Smooth muscle cell (in vitro differentiated cells): Measurements from ENCODE around the gene MRPS27. TPM values are rescaled to one million over a fixed set of nuclear protein-coding genes. Genes with fewer than 3 reads are reported as not detected.

Experiments used
- DNase-seq: peaks from one replicate; lab custom pipeline; 2025; ENCODE audit not compliant: unreplicated experiment; lab: John Stamatoyannopoulos, UW
- H2AFZ ChIP-seq: fragments of 200-600 bp; sonication (generic); 2 replicates; pipeline ENCODE4 v1.6.0; 2016; ENCODE audit warnings: antibody characterized with exemption, low read depth, mild to moderate bottlenecking
- H3F3A ChIP-seq: fragments of 200-600 bp; sonication (generic); 2 replicates; pipeline ENCODE4 v1.6.0; 2017; ENCODE audit warnings: antibody characterized with exemption, low read depth
- H3K27ac ChIP-seq: fragments of 200-600 bp; sonication (generic); 2 replicates; pipeline ENCODE4 v1.5.1; 2016; ENCODE audit warnings: low read depth, mild to moderate bottlenecking
- H3K27me3 ChIP-seq: fragments of 200-600 bp; sonication (generic); 2 replicates; pipeline ENCODE4 v1.6.1; 2016; ENCODE audit warnings: low read depth, mild to moderate bottlenecking
- H3K36me3 ChIP-seq: fragments of 200-600 bp; sonication (generic); 2 replicates; pipeline ENCODE4 v1.5.1; 2016; ENCODE audit warnings: low read depth
- H3K4me1 ChIP-seq: fragments of 200-600 bp; sonication (generic); 2 replicates; pipeline ENCODE4 v1.5.1; 2016; ENCODE audit warnings: low read depth
- H3K4me2 ChIP-seq: fragments of 200-600 bp; sonication (generic); 2 replicates; pipeline ENCODE4 v1.6.0; 2016; ENCODE audit warnings: mild to moderate bottlenecking
- H3K4me3 ChIP-seq: fragments of 200-600 bp; sonication (generic); 2 replicates; pipeline ENCODE4 v1.5.1; 2016; ENCODE audit warnings: mild to moderate bottlenecking
- H3K79me2 ChIP-seq: fragments of 200-600 bp; sonication (generic); 2 replicates; pipeline ENCODE4 v1.6.0; 2016; ENCODE audit warnings: low read depth, mild to moderate bottlenecking
- H3K9ac ChIP-seq: fragments of 200-600 bp; sonication (generic); 2 replicates; pipeline ENCODE4 v1.6.0; 2016; ENCODE audit warnings: low read depth
- H3K9me3 ChIP-seq: fragments of 200-600 bp; sonication (generic); replicated peaks from 2 replicates; pipeline ENCODE4 v1.5.1; 2016; ENCODE audit warnings: low read depth
- H4K20me1 ChIP-seq: fragments of 200-600 bp; sonication (generic); 2 replicates; pipeline ENCODE4 v1.6.0; 2016; ENCODE audit warnings: low read depth
- WGBS: methylation state at CpG from one replicate; pipeline ENCODE4 v1.1.7; 2016; ENCODE audit warnings: low lambda C conversion rate; 5-methylcytosine and 5-hydroxymethylcytosine counted together
- polyA plus RNA-seq: library from polyadenylated mRNA; unstranded; fragments of >200 nt; fragmentation: Nextera tagmentation; extraction: Ambion mirVana; gene quantifications from 2 replicates; pipeline ENCODE4 v1.2.1, GENCODE V29; 2016
- total RNA-seq: library from RNA; depleted of rRNA; stranded (reverse); fragments of >200 nt; gene quantifications from 2 replicates; pipeline ENCODE4 v1.2.3, GENCODE V29; 2014
- TF ChIP-seq, protein P1 (sequence below): fragments of 200-600 bp; sonication (generic); IDR thresholded peaks from 2 replicates; pipeline ENCODE4 v1.5.1; 2017; ENCODE audit warnings: borderline replicate concordance, mild to moderate bottlenecking, antibody characterized with exemption; ENCODE audit not compliant: insufficient read depth, poor library complexity, severe bottlenecking

The MRPS27 gene
- total and polyA plus RNA-seq, 2 experiments from 2014 or later = 36.7 to 38.3 TPM

DNA sequence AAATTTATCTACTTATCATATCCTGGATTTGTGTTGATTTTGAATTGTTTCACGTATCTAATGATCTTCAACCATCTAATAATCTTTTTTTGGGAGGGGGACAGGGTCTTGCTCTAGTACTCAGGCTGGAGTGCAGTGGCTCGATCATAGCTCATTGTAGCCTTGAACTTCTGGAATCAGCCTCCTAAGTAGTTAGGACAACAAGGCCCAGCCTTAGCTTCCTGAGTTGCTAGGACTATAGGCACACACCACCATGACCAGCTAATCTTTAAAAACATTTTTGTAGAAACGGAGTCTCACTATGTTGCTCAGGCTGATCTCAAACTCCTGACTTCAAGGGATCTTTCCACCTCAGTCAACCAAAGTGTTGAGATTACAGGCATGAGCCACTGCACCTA lies 34.6 kb downstream of the MRPS27 start:
- DNase-seq = no peak

DNA sequence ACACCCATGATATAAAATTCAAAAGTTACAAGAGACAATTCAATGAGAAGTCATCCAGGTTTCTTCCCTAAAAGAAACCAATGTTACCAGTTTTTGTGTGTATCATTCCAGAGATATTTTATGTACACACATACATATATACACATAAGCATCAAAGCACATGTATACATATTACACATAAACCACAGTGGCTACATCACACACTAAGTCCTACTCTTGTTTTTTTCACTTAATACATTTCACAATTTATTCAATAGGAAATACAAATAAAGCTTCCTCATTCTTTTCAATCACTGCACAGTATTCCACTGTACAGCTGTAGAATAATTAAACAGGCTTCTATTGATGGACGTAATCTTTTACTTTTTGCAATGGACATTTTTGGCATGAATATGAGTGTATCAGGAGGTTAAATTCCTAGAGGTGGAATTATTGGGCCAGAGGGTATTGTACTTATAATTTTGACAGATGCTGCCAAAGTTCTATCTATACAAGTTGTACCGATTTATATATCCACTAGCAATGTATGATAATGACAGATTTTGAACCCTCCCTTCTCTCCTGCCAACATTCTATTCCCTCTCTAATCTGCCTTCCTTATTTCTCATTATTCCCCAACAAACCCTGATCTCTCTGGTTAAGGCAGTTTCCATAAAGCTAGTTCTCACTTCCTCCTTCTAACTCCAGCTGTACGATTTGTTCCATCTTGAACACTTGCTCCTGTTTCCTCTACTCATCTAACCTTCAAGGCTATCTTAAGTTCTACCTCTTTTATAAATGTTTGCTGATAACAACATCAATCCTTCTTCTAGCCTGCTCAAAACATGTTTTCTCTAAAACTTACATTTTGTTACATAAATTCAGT lies 35.2 kb downstream of the MRPS27 start:
- Histone ChIP-seq H3K4me3 (no peak overlapping the region), H4K20me1 (no peaks in the 10 kb centered on the region), H3K36me3 (no peaks in the 10 kb centered on the region), H3K79me2 (no peaks in the 10 kb centered on the region), H3K4me1 (peaks cover 20% of the 10 kb centered on the region), H3K27me3 (no peaks in the 10 kb centered on the region), H3F3A (peaks cover 36% of the 10 kb centered on the region), H3K9ac (no peak overlapping the region), H3K9me3 (no peaks in the 10 kb centered on the region), H3K27ac (no peak overlapping the region), H3K4me2 (no peak overlapping the region), H2AFZ (no peak overlapping the region)
- no peak for DNase-seq
- TF ChIP-seq, protein P1, sequence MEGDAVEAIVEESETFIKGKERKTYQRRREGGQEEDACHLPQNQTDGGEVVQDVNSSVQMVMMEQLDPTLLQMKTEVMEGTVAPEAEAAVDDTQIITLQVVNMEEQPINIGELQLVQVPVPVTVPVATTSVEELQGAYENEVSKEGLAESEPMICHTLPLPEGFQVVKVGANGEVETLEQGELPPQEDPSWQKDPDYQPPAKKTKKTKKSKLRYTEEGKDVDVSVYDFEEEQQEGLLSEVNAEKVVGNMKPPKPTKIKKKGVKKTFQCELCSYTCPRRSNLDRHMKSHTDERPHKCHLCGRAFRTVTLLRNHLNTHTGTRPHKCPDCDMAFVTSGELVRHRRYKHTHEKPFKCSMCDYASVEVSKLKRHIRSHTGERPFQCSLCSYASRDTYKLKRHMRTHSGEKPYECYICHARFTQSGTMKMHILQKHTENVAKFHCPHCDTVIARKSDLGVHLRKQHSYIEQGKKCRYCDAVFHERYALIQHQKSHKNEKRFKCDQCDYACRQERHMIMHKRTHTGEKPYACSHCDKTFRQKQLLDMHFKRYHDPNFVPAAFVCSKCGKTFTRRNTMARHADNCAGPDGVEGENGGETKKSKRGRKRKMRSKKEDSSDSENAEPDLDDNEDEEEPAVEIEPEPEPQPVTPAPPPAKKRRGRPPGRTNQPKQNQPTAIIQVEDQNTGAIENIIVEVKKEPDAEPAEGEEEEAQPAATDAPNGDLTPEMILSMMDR = no peak
- over 99% methylated on average over 3 of the region's 3 CpGs for WGBS

More for the DNA sequence above, 34.6 kb downstream of the MRPS27 start:
- H3K4me3 ChIP-seq = no peak overlapping the region
- no peak overlapping the region for H2AFZ ChIP-seq
- H3K27me3 ChIP-seq = no peaks in the 10 kb centered on the region
- TF ChIP-seq, protein P1 = no peak
- no peaks in the 10 kb centered on the region for H3K79me2 ChIP-seq
- no peaks in the 10 kb centered on the region for H4K20me1 ChIP-seq
- WGBS = 93% methylated on average over 3 of the region's 3 CpGs
- H3K4me2 ChIP-seq = no peak overlapping the region
- peaks cover 35% of the 10 kb centered on the region for H3F3A ChIP-seq
- no peaks in the 10 kb centered on the region for H3K36me3 ChIP-seq
- H3K9me3 ChIP-seq = no peaks in the 10 kb centered on the region
- H3K27ac ChIP-seq = no peak overlapping the region
- H3K9ac ChIP-seq = no peak overlapping the region
- peaks cover 20% of the 10 kb centered on the region for H3K4me1 ChIP-seq

DNA sequence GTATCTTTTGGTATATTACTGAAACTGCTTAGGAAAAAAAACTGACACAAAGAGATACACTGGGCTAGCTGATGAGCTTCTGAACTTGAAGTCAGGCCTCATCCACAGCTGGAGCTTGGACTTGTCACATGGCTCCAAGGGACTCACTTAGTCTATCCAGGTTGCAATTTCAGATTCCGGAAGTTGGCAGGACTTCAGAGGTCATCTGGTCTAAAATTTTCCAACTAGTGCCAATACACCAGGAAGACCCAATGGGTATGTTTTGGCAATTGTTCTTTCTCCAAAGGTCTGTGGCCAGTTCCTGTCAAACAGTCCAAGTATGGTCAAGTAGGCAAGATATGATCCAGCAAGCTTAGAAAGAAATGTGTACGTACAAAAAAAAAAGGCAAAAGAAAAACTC lies 36.7 kb downstream of the MRPS27 start:
- DNase-seq = no peak
- no peaks in the 10 kb centered on the region for H3K27me3 ChIP-seq
- H3K9me3 ChIP-seq = no peaks in the 10 kb centered on the region
- 85% methylated on average over 2 of the region's 2 CpGs for WGBS
- no peaks in the 10 kb centered on the region for H4K20me1 ChIP-seq
- H3K4me1 ChIP-seq = peaks cover 20% of the 10 kb centered on the region
- H3K4me3 ChIP-seq = no peak overlapping the region
- no peaks in the 10 kb centered on the region for H3K36me3 ChIP-seq
- TF ChIP-seq, protein P1 = no peak
- no peaks in the 10 kb centered on the region for H3K79me2 ChIP-seq
- H3K4me2 ChIP-seq = peak overlapping the region; percentile 50
- H3K9ac ChIP-seq = peak overlapping the region; percentile 29
- peak overlapping the region; percentile 89 for H3K27ac ChIP-seq
- peaks cover 39% of the 10 kb centered on the region for H3F3A ChIP-seq
- no peak overlapping the region for H2AFZ ChIP-seq

DNA sequence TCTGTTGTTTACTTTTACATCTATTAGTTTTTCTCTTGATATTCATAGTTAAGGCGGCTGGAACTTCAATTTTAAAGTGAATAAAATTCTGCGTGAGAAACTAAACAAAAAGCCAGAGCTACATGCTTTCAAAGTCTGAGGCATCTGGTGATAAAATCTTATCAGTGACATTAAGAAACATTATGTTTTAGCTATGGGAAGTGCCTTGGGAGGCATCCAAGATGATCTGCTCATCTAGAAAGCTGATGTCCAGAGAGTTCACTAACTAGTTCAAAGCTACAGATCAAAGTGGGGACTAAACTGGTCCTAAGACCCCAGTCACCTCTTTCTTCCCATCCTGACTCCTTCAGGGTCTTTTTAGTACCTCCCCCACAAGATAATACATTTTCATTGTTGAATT lies 37.2 kb downstream of the MRPS27 start:
- TF ChIP-seq, protein P1 = no peak
- 16% methylated on average over 2 of the region's 2 CpGs for WGBS
- Histone ChIP-seq H3K9ac (peak overlapping the region; percentile 29), H3K4me3 (no peak overlapping the region), H3K9me3 (no peaks in the 10 kb centered on the region), H3K27ac (peak overlapping the region; percentile 89), H3F3A (peaks cover 39% of the 10 kb centered on the region), H3K36me3 (no peaks in the 10 kb centered on the region), H3K79me2 (no peaks in the 10 kb centered on the region), H2AFZ (no peak overlapping the region), H4K20me1 (no peaks in the 10 kb centered on the region), H3K4me2 (peak overlapping the region; percentile 50), H3K4me1 (peaks cover 20% of the 10 kb centered on the region), H3K27me3 (no peaks in the 10 kb centered on the region)
- DNase-seq = no peak
